IPS-18c (cell line): ENCODE results near the gene RNGTT.
"Not testable (repeated sequence)": the region's sequence is repeated elsewhere in the genome, so short reads cannot be mapped to it uniquely, and the experiment has no call there.

ENCODE experiments used
- H3K4me3 ChIP-seq: 2 replicates; pipeline ENCODE4 v1.7.0; 2013; ENCODE audit warnings: low read depth, mild to moderate bottlenecking, low read length, moderate library complexity; ENCODE audit not compliant: insufficient read depth
- H3K9me3 ChIP-seq: one replicate; pipeline ENCODE4 v1.6.1; 2013; ENCODE audit warnings: mild to moderate bottlenecking, low read length, moderate library complexity; ENCODE audit not compliant: control insufficient read depth, insufficient read depth

Gene RNGTT

GRCh38 chr6:88983129-88983528, 19.7 kb upstream of the RNGTT start:
- not testable (repeated sequence) for H3K4me3 ChIP-seq, H3K9me3 ChIP-seq

- Histone ChIP-seq H3K4me3 (no peak overlapping the region), H3K9me3 (no peaks in the 10 kb centered on the region)
These were observed 19.3 kb upstream of the RNGTT start for GRCh38 chr6:88982720-88983119.

DNA sequence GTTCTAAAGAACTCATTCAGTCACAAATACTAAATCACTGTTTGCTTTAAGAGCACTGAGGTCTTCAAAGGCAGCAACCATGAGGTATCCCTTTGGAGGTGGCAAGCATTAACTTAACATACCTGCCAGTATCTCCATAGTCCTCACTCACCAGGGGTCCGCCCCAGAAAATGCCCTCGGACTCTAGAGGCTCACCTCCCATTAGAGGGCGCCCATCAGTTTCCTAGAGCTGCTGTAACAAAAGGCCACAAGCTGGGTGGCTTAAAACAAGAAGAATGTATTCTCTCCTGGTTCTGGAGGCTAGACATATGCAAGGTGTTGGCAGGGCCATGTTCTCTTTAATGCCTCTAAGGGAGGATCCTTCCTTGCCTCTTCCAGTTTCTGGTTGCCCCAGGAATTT, 12.0 kb upstream of the RNGTT start:
- H3K4me3 ChIP-seq, result no peak overlapping the region
- no peaks in the 10 kb centered on the region for H3K9me3 ChIP-seq

GRCh38 chr6:88972504-88973423, 9.3 kb upstream of the RNGTT start:
- Histone ChIP-seq H3K9me3 (no peaks in the 10 kb centered on the region), H3K4me3 (no peak overlapping the region)

DNA sequence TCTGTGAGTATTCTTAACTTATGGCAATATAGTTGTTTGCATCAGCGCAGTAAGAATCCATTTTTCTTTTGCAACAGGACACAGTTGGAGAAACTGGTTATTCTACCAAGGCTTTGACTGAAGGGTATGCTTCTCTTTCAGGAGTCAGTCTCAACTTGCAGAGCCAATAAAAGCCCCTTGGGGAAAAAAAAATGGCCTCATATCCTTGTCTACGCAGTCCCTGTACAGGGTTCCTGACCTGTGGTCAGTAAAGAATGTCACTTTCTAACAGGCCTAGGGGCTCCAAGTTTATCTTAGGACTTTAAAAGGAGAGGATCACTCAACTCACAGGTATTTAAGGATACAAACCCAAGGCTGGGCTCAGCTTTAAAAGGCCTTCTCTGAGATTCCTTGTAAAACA, 6.9 kb upstream of the RNGTT start:
- no peaks in the 10 kb centered on the region for H3K9me3 ChIP-seq
- no peak overlapping the region for H3K4me3 ChIP-seq

- not testable (repeated sequence) for H3K9me3 ChIP-seq, H3K4me3 ChIP-seq
These were observed 5.8 kb upstream of the RNGTT start for GRCh38 chr6:88969255-88969654.

- no peaks in the 10 kb centered on the region for H3K9me3 ChIP-seq
- H3K4me3 ChIP-seq, result no peak overlapping the region
These were observed 4.5 kb upstream of the RNGTT start for GRCh38 chr6:88967891-88968290.

GRCh38 chr6:88965691-88966090, 2.3 kb upstream of the RNGTT start:
- no peak overlapping the region; the same call in 1 of the 2 replicates for H3K4me3 ChIP-seq
- no peaks in the 10 kb centered on the region for H3K9me3 ChIP-seq

- H3K9me3 ChIP-seq, result no peaks in the 10 kb centered on the region
- peak overlapping the region; percentile 92; the same call in 1 of the 2 replicates for H3K4me3 ChIP-seq
These were observed 1.1 kb upstream of the RNGTT start for GRCh38 chr6:88964509-88964908.

DNA sequence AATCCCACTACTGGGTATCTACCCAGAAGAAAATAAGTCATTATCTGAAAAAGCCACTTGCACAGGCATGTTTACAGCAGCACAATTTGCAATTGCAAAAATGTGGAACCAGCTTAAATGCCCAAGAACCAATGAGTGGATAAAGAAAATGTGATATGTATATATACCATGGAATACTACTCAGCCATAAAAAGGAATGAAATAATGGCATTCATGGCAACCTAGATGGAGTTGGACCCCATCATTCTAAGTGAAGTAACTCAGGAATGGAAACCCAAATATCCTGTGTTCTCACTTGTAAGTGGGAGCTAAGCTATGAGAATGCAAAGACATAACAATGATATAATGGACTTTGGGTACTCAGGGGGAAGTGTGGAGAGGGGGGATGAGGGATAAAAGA, 4.6 kb downstream of the RNGTT start:
- Histone ChIP-seq H3K4me3 (no peak overlapping the region), H3K9me3 (no peaks in the 10 kb centered on the region)

DNA sequence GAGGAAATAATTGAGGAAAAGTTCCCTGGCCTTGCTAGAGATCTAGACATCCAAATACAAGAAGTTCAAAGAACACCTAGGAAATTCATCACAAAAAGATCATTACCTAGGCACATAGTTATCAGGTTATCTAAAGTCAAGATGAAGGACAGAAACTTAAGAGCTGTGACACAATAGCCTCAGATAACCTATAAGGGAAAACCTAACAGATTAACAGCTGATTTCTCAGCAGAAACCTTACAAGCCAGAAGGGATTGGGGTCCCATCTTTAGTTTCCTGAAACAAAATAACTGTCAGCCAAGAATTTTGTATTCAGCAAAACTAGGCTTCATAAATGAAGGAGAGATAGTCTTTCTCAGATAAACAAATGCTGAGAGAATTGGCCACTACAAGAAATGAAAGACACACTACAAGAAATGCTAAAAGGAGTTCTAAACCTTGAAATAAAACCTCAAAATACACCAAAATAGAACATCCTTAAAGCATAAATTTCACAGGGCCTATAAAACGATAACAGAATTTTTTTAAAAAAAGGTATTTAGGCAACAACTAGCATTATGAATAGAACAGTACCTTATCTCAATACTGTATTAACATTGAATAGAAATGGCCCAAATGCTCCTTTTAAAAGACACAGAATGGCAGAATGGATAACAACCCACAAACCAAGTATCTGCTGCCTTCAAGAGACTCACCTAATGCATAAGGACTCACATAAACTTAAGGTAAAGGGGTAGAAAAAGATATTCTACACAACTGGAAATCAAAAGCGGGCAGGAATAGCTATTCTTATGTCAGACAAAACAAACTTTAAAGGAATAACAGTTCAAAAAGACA, 9.7 kb downstream of the RNGTT start:
- Histone ChIP-seq H3K9me3 (peaks cover 5% of the 10 kb centered on the region), H3K4me3 (no peak overlapping the region)

- Histone ChIP-seq H3K4me3 (no peak overlapping the region), H3K9me3 (peaks cover 5% of the 10 kb centered on the region)
These were observed 11.2 kb downstream of the RNGTT start for GRCh38 chr6:88952065-88952704.

DNA sequence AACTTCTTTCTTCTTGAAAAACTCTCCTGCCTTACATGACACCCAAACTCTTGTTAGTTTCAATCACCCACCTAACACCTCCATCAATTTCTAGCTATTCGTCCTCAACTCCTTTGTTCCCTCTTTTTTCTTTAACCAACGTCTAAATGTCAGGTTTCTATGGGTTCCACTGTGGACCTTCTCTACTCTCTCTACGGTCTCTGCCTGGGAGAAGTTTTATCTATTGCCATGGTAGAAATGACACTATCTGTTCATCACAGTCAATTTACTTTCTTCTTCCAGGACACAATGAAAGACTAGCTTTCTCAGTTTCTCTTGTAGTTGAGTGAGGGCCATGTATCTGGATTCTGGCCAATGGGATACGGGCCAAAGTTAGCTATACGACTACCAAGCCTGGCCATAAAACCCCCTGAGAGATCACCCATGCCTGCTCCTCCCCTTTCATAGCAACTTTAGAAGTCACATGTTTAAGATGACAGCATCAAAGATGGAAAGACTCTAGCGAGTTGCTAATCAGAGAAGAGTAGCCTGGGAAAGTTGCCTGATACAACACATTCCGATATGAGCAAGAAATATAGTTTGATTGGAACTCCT, 17.9 kb downstream of the RNGTT start:
- no peak overlapping the region for H3K4me3 ChIP-seq
- H3K9me3 ChIP-seq, result peaks cover 5% of the 10 kb centered on the region

DNA sequence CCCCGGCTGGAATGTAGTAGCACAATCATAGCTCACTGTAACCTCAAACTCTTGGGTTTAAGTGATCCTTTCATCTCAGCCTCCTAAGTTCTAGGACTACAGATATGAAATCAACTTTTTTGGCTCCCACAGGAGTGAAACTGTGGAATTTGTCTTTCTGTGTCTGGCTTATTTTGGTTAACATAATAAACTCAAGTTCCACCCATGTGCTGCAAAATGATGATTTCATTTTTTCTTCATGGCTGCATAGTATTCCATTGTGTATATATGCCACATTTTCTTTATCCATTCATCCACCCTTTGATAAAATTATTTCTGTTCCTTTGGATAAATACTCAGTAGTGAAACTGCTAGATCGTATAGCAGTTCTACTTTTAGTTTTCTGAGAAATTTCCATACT, 29.9 kb downstream of the RNGTT start:
- Histone ChIP-seq H3K4me3 (no peak overlapping the region), H3K9me3 (peaks cover 4% of the 10 kb centered on the region)

DNA sequence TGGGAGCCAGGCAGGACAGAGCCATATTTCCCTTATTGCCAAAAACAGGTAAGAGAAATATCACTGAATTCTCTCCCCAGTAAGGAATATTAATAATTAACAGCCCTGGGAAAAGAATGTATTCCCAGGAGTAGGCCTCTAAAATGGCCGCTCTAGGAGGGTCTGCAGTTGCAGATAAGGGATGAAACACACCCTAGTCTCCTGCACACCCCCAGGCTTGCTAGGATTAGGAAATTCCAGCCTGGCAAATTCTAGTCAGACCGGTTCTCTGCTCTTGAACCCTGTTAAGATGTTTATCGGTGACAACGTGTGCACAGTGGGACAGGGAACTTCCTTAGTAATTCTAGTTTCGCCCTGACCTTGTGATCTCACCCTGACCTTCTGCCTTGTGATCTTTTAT, 31.4 kb downstream of the RNGTT start:
- H3K9me3 ChIP-seq, H3K4me3 ChIP-seq: not testable (repeated sequence)

- no peaks in the 10 kb centered on the region for H3K9me3 ChIP-seq
- H3K4me3 ChIP-seq, result no peak overlapping the region
These were observed 40.5 kb downstream of the RNGTT start for GRCh38 chr6:88922775-88923548.

GRCh38 chr6:88921734-88922133, 41.7 kb downstream of the RNGTT start:
- Histone ChIP-seq H3K9me3 (no peaks in the 10 kb centered on the region), H3K4me3 (no peak overlapping the region)
